Measurements from ENCODE around the gene RHBDD1.

The RHBDD1 gene

DNA sequence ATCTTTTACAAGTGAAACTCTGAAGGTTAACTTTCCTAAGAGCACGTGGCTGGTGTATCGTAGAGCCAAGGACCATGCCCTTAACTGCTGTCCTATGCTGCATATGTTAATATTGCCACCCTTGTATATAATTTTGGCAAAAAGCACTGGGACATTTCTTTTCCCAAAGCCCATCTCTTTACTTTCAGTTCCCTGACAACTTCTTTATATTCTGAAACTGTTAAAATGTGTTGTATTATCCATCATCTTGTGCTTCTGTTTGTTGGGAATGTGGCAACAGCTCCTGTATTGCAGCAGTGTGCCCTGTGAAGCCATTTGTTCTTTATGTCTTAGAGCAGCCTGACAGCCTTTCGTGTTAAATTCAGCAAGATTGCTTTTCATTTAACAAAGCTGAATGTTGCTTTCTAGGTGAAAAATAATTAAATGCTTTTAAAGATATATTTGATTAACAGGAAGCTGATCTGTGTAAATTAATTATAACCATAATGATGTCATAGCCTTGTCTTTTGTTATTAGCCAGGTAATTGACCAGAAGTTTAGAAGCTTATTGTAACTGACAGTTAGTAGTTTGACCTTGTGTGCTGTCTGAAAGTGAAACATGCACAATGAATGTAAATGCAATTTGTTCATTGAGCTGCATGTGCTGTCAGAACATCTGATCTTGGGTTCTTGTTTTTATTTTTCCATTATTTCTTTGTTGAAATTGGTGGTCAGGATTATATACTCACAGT is 9.7 kb downstream of the RHBDD1 start:
- TF ChIP-seq POLR2A (IDR thresholded peaks at IDR 0.05; ENCODE audit: low read depth, low read length), result no peak
- no peak for FAIRE-seq
- DNase-seq (ENCODE audit: insufficient read length, low spot score), result no peak

DNA sequence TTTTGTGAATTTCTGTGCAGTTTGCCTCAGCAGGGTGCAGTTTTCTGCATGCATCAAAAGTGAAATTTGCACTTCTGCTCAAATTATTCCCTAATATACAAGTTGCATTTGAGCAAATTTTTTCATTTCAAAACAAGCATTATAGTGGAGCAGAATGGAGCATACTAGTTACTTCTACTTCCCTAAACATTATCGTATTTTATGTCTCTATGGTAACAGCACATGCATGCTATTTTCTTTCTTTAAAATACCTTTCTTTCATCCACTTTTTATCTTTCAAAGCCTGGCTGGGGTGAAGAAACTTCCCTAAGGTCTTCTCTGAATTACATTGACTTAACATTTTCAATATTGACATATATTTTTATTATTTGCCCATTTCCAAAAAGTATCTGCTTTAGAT is 11.2 kb downstream of the RHBDD1 start:
- no peak for TF ChIP-seq POLR2A (IDR thresholded peaks at IDR 0.05; ENCODE audit: low read depth, low read length)
- no peak for FAIRE-seq

DNA sequence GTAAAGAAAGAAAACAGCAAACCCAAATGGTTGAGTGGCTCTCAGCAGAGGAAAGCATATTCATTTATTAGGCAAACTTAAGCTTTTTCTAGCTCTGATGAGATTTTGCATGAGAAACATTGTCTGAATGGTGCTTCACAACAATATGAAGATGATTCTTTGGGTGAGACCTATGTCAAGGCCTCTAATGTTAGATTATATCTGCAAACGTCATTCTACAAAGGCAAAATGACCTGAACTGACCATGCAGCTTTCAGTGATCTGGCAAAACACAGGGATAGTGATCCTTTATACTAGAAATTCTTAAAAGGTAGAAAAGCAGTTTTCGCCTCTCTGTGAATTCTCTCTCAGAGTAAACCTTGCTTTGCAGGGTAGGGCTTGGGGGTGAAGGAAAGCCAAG is 11.7 kb downstream of the RHBDD1 start:
- no peak for TF ChIP-seq POLR2A (IDR thresholded peaks at IDR 0.05; ENCODE audit: low read depth, low read length)
- DNase-seq (ENCODE audit: insufficient read length, low spot score), result no peak
- no peak for FAIRE-seq

More for the DNA sequence above, 11.2 kb downstream of the RHBDD1 start:
- DNase-seq (ENCODE audit: insufficient read length, low spot score), result no peak

GRCh38 chr2:226849349-226849748 is 13.5 kb downstream of the RHBDD1 start:
- DNase-seq (ENCODE audit: insufficient read length, low spot score) (no peak), FAIRE-seq (no peak)
- no peak for TF ChIP-seq POLR2A (IDR thresholded peaks at IDR 0.05; ENCODE audit: low read depth, low read length)

DNA sequence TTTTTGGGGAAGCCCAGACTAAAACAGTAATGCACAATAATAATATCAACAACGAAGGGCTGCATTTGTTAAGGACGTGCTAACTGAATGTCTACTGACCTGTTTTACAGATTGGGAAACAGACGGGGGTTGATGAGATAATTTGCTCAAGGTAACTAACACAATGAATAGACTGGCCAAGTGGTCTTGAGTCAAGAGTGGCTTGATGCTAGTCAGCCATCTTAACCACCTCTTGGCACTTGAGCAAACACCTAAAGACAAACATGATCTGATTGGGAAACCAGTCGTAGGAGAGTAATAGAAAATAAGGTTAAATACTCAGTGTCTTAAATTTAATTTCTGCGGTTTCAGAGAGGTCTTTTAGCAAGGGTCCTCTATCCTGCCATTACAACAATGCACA is 14.2 kb downstream of the RHBDD1 start:
- no peak for TF ChIP-seq POLR2A (IDR thresholded peaks at IDR 0.05; ENCODE audit: low read depth, low read length)
- FAIRE-seq (no peak), DNase-seq (ENCODE audit: insufficient read length, low spot score) (no peak)

- FAIRE-seq (no peak), DNase-seq (ENCODE audit: insufficient read length, low spot score) (no peak)
- no peak for TF ChIP-seq POLR2A (IDR thresholded peaks at IDR 0.05; ENCODE audit: low read depth, low read length)
These were observed 19.9 kb downstream of the RHBDD1 start for GRCh38 chr2:226855787-226856186.

DNA sequence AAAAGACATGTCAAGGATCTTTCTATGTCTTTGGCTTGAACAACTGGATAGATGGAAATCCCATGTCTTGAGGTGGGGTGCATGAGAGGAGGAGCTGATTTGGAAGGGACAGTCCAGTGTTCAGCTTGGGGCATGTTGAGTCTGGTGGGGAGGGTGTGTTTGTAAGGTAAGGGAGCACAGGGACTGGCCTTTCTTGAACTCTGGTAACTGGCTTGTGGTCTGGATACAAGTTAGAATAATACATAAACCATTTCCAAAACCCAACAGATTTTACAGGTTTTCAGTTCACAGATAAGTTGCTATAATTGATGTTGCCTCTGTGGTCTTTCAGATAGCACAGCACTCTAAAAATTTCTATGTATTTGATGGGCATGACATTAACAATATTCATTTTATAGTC is 24.2 kb downstream of the RHBDD1 start:
- FAIRE-seq (no peak), DNase-seq (ENCODE audit: insufficient read length, low spot score) (no peak)
- no peak for TF ChIP-seq POLR2A (IDR thresholded peaks at IDR 0.05; ENCODE audit: low read depth, low read length)

DNA sequence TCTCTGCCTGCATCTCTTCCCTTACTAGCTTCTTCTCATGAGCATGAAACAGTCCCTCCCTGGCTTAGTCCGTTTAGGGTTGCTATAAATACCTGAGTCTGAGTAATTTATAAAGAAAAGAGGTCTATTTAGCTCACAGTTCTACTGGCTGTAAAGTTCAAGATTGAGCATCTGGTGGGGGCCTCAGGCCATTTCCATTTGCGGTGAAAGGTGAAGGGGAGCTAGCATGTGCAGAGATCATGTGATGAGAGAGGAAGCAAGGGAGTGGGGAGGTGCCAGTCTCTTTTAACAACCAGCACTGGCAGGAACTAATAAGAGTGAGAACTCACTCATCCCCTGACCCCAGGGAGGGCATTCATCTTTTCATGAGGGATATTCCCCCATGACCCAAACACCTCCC is 26.8 kb downstream of the RHBDD1 start:
- no peak for TF ChIP-seq POLR2A (IDR thresholded peaks at IDR 0.05; ENCODE audit: low read depth, low read length)
- FAIRE-seq (no peak), DNase-seq (ENCODE audit: insufficient read length, low spot score) (no peak)

- DNase-seq (ENCODE audit: insufficient read length, low spot score), result no peak
- TF ChIP-seq POLR2A (IDR thresholded peaks at IDR 0.05; ENCODE audit: low read depth, low read length), result no peak
- no peak for FAIRE-seq
These were observed 29.4 kb downstream of the RHBDD1 start for GRCh38 chr2:226865273-226865672.

DNA sequence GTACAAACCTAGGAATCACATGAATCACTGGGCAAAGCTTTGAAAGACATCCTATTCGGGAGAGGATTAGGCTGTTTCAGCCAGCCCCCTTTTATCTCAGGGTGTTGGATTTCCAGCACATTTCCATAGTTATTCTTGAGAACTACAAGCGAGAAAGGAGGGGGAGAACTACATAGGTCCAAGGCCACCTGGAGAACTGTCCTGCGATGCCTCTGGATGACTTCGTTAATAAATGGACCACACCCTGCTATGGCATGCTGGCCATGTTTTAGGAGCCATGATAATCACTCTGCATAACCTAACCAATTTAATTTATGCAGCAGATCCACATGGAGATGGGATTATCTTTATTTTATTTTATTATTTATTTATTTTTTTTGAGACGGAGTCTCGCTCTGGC is 29.9 kb downstream of the RHBDD1 start:
- DNase-seq (ENCODE audit: insufficient read length, low spot score), result no peak
- FAIRE-seq, result no peak
- no peak for TF ChIP-seq POLR2A (IDR thresholded peaks at IDR 0.05; ENCODE audit: low read depth, low read length)

GRCh38 chr2:226868331-226869162 is 32.7 kb downstream of the RHBDD1 start:
- FAIRE-seq (no peak), DNase-seq (ENCODE audit: insufficient read length, low spot score) (no peak)

DNA sequence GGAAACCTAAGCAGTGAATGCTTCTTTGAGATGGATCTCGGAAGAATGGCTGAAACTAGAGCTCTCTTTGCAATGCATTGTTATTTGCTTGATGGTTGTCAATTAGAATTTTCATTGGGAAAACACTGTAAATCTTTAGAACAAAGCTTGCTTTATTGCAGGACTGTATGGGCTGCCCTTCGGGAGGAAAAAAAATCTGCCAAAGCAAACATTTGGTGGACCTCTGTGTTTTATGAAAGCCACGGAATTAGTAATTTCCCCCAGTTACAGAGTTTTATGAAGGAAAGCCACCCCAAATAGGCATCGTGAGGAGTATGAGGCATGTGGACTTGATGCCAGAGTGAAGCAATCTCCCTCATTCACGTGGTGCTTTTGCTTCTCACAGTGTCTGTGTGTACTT is 33.5 kb downstream of the RHBDD1 start:
- FAIRE-seq (no peak), DNase-seq (ENCODE audit: insufficient read length, low spot score) (no peak)
- TF ChIP-seq POLR2A (IDR thresholded peaks at IDR 0.05; ENCODE audit: low read depth, low read length), result no peak

More at GRCh38 chr2:226868331-226869162, 32.7 kb downstream of the RHBDD1 start:
- no peak for TF ChIP-seq POLR2A (IDR thresholded peaks at IDR 0.05; ENCODE audit: low read depth, low read length)

- FAIRE-seq (no peak), DNase-seq (ENCODE audit: insufficient read length, low spot score) (no peak)
- TF ChIP-seq POLR2A (IDR thresholded peaks at IDR 0.05; ENCODE audit: low read depth, low read length), result no peak
These were observed 37.3 kb downstream of the RHBDD1 start for GRCh38 chr2:226873051-226873620.

DNA sequence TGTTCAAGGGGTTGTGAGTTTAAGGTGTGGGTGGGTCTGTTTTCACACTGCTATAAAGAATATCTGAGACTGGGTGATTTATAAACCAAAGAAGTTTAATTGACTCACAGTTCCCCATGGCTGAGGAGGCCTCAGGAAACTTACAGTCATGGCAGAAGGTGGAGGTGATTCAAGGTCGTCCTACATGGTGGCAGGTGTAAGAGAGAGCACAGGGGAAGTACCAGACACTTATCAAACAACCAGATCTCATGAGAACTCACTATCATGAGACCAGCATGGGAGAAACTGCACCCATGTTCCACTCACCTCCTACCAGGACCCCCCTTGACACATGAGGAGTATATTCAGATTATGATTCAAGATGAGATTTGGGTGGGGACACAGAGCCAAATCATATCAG is 38.0 kb downstream of the RHBDD1 start:
- TF ChIP-seq POLR2A (IDR thresholded peaks at IDR 0.05; ENCODE audit: low read depth, low read length), result no peak
- FAIRE-seq (no peak), DNase-seq (ENCODE audit: insufficient read length, low spot score) (no peak)

All from H54 (cell line).